Mammary epithelial cell (primary cell): ENCODE results near the gene USP53.

Source experiments
- EZH2 ChIP-seq: IDR thresholded peaks from 2 replicates; pipeline ENCODE4 v1.6.1; 2012; ENCODE audit warnings: low read length, inconsistent platforms, borderline replicate concordance
- TF ChIP-seq, protein P1 (sequence below), 2 donors: IDR thresholded peaks in 1 of 2; conservative IDR thresholded peaks in 1 of 2; 2 replicates each; pipeline ENCODE4 v1.5.1; 2011 to 2012; ENCODE audit warnings: inconsistent platforms in 2 of 2, low read length in 2 of 2, mild to moderate bottlenecking in 2 of 2, control low read depth in 1 of 2, low read depth in 1 of 2; ENCODE audit not compliant: insufficient read depth in 1 of 2; ENCODE audit errors: extremely low read depth in 1 of 2

DNA sequence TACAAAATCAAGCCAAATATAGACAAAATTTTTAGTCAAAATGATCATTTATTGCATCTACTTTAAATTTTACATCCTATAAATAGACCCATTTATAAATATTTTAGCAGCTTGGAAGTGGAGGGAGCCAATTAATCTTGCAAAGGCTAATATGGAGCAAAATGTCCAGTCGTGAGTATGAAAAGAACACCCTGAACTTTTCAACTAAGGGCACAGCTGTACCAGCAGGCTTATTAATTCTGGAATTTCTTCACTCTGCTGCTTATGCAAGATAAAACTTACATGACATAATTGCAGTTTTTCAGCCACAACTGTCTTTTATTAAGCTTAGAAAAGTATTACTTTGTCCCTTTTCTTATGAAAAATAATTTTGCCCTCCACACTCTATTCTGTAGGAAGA lies 22.9 kb upstream of the USP53 start:
- TF ChIP-seq, protein P1, sequence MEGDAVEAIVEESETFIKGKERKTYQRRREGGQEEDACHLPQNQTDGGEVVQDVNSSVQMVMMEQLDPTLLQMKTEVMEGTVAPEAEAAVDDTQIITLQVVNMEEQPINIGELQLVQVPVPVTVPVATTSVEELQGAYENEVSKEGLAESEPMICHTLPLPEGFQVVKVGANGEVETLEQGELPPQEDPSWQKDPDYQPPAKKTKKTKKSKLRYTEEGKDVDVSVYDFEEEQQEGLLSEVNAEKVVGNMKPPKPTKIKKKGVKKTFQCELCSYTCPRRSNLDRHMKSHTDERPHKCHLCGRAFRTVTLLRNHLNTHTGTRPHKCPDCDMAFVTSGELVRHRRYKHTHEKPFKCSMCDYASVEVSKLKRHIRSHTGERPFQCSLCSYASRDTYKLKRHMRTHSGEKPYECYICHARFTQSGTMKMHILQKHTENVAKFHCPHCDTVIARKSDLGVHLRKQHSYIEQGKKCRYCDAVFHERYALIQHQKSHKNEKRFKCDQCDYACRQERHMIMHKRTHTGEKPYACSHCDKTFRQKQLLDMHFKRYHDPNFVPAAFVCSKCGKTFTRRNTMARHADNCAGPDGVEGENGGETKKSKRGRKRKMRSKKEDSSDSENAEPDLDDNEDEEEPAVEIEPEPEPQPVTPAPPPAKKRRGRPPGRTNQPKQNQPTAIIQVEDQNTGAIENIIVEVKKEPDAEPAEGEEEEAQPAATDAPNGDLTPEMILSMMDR (conservative IDR thresholded peaks at IDR 0.05 in 1 of 2, IDR thresholded peaks at IDR 0.05 in 1 of 2; ENCODE audit: extremely low read depth in 1 of 2, insufficient read depth in 1 of 2, low read depth in 1 of 2, low read length in 2 of 2) = no peak
- TF ChIP-seq EZH2 = no peak
